ENCODE data around the gene SEC14L6.

Gene SEC14L6

GRCh38 chr22:30495041-30495784 is 51.3 kb downstream of the SEC14L6 start:
- DNase-seq (ENCODE audit: low spot score), result no peak

DNA sequence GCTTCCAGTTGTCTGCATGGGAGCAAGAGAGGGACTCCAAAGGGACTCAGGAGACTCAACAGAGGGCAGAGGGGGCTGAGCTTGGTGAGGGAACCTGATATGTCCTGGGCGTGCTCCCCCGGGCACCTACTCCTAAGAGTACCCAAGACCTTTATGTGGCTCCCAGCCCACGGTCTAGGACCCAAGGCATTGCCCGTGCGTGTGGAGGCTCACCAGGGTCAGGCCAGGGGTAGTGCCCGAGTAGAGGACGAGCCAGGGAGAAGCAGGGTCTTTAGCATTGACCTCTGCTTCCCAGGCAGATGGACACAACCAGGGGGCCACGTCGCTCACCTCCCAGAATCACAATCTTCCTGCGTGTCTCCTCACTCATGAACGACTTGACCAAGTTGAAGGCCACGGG is 54.4 kb downstream of the SEC14L6 start:
- no peak for DNase-seq (ENCODE audit: low spot score)

GRCh38 chr22:30491381-30491780 is 55.2 kb downstream of the SEC14L6 start:
- DNase-seq (ENCODE audit: low spot score), result no peak

GRCh38 chr22:30490399-30490798 is 56.1 kb downstream of the SEC14L6 start:
- DNase-seq (ENCODE audit: low spot score), result no peak

- no peak for DNase-seq (ENCODE audit: low spot score)
These were observed 58.4 kb downstream of the SEC14L6 start for GRCh38 chr22:30488121-30488520.

DNA sequence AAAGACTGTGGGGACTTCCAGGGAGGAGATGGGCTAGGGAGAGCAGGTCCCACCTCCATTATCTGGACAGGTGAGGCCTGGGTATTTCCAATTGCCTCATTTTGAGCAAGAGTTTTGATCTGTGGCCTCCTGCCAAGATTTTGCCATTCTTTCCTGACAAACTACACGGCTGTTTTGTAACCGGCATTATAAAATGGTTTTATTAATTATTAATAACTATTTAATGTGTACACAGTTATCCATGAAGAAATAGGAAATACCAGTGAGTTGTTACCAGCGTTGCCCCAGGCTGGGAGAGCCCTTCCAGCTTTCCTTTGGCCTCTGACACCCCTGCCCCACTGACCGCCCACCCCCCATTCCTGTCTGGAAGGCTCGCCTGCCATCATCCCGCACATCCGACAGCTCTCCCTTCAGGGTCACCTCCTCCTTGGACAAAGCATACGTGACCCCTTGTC is 59.9 kb downstream of the SEC14L6 start:
- DNase-seq (ENCODE audit: low spot score), result no peak

DNA sequence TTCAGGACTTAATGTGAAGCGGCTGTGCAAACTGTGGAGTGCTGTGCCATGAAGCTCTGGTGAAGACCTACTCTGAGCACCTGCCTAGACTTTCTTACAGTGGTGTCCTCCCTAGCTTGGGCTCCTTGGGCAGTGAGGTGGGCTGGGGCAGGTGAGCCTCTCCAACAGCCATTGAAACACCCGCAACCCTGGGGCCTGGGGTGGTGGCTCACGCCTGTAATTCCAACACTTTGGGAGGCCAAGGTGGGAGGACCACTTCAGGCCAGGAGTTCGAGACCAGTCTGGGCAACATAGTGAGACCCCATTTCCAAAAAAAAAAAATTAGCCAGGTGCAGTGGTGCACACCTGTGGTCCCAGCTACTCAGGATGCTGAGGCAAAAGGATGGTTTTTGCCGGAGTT is 60.4 kb downstream of the SEC14L6 start:
- no peak for DNase-seq (ENCODE audit: low spot score)

GRCh38 chr22:30485362-30485988 is 61.1 kb downstream of the SEC14L6 start:
- peak; percentile 90 for DNase-seq (ENCODE audit: low spot score)

- no peak for DNase-seq (ENCODE audit: low spot score)
These were observed 63.4 kb downstream of the SEC14L6 start for GRCh38 chr22:30483169-30483568.

DNA sequence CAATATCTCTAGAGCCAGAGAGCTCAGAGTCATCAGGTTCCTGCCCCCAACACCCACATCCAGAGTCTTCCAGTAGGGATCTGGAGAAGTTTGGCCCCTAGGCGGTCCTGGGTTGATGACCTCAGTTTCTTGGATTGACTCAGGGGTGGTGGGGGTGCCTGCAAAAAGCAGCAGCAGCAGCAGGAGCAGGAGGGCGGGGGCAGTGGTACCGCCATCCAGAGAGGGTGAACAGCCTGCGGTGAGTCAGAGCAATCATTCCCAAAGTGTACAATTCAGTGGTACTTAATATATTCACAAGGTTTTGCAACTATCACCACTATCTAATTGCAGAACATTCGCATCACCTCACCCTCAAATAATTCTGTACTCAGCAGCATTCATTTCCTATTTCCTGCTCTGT is 64.8 kb downstream of the SEC14L6 start:
- DNase-seq (ENCODE audit: low spot score), result no peak

GRCh38 chr22:30479981-30480380 is 66.6 kb downstream of the SEC14L6 start:
- no peak for DNase-seq (ENCODE audit: low spot score)

- DNase-seq (ENCODE audit: low spot score), result no peak
These were observed 71.7 kb downstream of the SEC14L6 start for GRCh38 chr22:30474683-30475424.

- no peak for DNase-seq (ENCODE audit: low spot score)
These were observed 72.4 kb downstream of the SEC14L6 start for GRCh38 chr22:30474121-30474520.

DNA sequence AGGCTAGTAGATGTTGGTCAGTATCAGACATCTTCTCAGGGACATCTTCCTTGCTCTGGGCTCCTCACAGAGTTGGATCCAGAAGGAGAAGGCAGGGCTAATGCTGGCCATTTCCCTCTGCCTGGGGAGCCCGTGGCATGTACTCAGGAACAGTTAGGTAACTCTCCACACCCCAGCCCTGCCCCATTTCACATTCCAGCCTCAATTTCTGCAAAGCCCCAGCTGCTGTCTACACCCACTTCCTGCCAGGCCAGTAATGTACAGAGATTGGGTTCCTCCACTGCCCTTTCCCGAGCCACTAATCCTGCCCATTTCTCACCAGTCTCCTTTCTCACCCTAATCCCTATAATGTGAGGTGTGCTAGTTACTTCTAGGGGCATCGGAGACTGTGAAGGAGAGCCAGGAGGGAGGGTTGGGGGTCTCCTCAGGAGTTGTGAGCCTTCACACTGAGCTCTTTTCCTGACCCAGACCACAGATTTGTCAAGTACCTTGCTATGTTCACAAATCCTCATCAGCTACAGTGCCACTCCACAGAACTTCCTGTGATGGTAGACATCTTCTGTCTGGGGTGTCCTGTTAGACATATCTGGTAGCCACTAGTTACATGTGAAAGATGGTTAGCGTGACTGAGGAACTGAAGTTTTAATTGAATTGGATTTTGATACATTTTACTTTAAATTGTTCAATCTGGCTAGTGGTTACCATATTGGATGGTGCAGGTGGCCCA is 73.4 kb downstream of the SEC14L6 start:
- no peak for DNase-seq (ENCODE audit: low spot score)

Data from hepatic stellate cell (primary cell).